ENCODE measurements around the gene PIEZO1. TPM values are rescaled to one million over a fixed set of nuclear protein-coding genes. Genes with fewer than 3 reads are reported as not detected.

PIEZO1 gene
- polyA plus RNA-seq, 1 experiment: 139 TPM

DNA sequence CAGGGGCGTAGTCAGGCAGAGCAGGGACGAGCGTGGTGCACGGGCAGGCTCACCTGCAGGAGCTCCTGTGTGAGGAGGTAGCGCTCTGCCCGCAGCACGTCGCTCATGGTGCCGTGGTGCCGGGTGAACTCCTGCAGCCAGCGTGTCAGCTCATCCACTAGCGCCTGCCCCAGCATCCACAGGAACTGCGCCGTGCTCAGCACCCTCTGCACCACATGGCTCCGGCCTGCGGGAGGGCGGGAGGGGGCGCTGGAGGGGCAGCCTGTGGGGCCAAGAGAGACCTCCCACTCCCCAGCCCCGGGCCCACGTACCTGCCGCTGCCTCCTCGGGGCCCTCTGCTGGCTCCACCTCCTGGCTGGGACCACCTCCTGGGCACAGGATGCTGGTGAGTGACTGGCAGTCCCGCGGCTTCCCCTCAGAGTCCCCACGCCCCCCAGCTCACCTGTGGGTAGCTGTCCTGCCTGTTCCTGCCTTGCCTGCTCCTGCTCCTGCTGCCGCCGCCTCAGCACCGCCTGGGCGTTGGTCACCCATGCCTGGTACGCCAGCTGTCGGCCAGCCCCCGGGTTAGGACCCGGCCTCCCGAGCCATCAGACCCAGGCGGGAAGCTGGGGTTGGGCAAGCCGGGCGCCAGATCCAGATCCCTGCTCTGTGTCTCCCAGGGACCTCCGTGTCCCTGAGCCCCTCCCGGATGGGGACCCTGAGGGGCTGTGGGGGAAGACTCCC is 62.1 kb downstream of the PIEZO1 start:
- TF ChIP-seq, protein P1, sequence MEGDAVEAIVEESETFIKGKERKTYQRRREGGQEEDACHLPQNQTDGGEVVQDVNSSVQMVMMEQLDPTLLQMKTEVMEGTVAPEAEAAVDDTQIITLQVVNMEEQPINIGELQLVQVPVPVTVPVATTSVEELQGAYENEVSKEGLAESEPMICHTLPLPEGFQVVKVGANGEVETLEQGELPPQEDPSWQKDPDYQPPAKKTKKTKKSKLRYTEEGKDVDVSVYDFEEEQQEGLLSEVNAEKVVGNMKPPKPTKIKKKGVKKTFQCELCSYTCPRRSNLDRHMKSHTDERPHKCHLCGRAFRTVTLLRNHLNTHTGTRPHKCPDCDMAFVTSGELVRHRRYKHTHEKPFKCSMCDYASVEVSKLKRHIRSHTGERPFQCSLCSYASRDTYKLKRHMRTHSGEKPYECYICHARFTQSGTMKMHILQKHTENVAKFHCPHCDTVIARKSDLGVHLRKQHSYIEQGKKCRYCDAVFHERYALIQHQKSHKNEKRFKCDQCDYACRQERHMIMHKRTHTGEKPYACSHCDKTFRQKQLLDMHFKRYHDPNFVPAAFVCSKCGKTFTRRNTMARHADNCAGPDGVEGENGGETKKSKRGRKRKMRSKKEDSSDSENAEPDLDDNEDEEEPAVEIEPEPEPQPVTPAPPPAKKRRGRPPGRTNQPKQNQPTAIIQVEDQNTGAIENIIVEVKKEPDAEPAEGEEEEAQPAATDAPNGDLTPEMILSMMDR (IDR thresholded peaks at IDR 0.05; ENCODE audit: insufficient read depth, low read depth, low read length): no peak
- CTCF ChIA-PET: interaction anchor here (0.7 kb wide), 1 partner anchor 14 kb away, joined by 3 read pairs; no protein-coding TSS in a partner anchor
- POLR2A ChIA-PET: no interaction called here
- H3K27me3 ChIP-seq (ENCODE audit: control insufficient read depth, insufficient read depth, low read length): no peaks in the 10 kb centered on the region
- peaks cover 78% of the 10 kb centered on the region for H3K36me3 ChIP-seq (ENCODE audit: control insufficient read depth, insufficient read depth, low read length)
- no peak overlapping the region for H3K4me3 ChIP-seq (ENCODE audit: low read depth, low read length)
- no peak for DNase-seq (ENCODE audit: low read depth)

DNA sequence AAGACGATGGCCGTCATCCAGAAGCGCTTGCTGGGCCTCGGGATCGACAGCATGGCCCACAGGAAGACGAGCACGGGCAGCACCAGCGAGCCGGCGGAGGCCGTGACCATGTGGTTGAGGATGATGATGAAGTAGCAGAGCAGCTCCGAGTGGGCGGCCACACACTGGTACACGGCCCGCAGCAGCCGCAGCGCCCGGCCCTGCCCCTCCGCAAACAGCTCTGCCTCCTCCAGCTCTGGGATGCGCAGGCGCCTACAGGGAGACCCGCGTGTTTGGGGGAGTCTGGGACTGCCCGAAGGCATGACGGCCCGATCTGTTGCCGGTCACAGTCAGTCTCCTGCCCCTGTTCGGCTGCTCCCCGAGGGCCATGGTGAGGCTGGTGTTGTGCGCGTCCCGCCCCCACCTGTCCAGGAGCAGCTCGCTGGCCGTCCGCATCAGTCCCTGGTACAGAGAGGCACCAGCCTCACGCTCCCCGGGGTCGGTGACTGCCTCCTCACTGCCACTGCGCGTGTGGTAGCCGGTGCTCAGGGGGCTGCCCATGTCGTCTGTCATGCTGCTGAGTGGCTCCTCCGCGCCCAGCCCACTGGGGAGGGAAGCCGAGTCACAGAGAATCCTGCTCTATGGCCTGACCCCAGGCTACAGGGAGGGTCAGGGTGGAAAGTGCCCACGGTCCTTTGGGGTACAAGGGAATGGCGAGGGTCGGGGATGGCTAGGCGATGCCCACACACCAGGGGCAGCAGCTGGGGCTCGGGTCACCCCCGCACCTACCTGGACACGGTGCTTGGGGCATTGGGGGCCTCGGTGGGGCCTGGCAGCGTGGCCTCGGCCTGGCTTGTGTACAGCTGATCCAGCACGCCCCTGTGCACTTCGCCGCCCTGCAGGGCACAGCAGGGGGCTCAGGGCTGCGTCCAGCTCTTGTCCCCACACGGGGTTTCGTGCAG is 62.9 kb downstream of the PIEZO1 start:
- Histone ChIP-seq H3K27me3 (ENCODE audit: control insufficient read depth, insufficient read depth, low read length) (no peaks in the 10 kb centered on the region), H3K4me3 (ENCODE audit: low read depth, low read length) (no peak overlapping the region), H3K36me3 (ENCODE audit: control insufficient read depth, insufficient read depth, low read length) (peaks cover 72% of the 10 kb centered on the region)
- no peak for DNase-seq (ENCODE audit: low read depth)
- ChIA-PET CTCF (interaction anchor here (0.7 to 1.2 kb wide), 2 partner anchors 15 kb away, joined by 3 to 6 read pairs; no protein-coding TSS in a partner anchor), POLR2A (no interaction called here)
- TF ChIP-seq, protein P1 (IDR thresholded peaks at IDR 0.05; ENCODE audit: insufficient read depth, low read depth, low read length): no peak

DNA sequence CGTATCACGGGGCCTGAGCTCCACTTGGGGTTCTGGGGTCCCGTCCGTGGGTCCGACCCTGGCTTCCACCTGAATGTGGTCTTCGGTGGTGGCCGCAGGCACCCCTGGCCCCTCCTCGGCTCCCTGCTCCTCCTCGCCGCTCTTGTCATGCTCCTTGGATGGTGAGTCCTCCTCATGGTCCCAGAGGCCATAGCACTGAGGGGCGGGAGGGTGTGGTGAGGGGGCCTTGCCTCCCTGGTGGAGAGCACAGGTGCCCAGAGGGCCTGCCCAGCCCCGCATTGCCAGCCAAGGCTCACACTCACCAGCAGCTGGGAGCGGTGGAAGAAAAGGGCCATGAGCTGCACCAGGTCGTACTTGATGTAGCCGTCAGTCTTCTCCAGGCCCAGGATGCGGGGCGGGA is 63.8 kb downstream of the PIEZO1 start:
- TF ChIP-seq, protein P1 (IDR thresholded peaks at IDR 0.05; ENCODE audit: insufficient read depth, low read depth, low read length): no peak
- Histone ChIP-seq H3K4me3 (ENCODE audit: low read depth, low read length) (no peak overlapping the region), H3K36me3 (ENCODE audit: control insufficient read depth, insufficient read depth, low read length) (peaks cover 73% of the 10 kb centered on the region), H3K27me3 (ENCODE audit: control insufficient read depth, insufficient read depth, low read length) (no peaks in the 10 kb centered on the region)
- ChIA-PET CTCF (interaction anchor here (1.2 to 3.6 kb wide), 3 partner anchors 16 to 22 kb away, joined by 4 to 14 read pairs (median 6); no protein-coding TSS in a partner anchor), POLR2A (no interaction called here)
- DNase-seq (ENCODE audit: low read depth): no peak

DNA sequence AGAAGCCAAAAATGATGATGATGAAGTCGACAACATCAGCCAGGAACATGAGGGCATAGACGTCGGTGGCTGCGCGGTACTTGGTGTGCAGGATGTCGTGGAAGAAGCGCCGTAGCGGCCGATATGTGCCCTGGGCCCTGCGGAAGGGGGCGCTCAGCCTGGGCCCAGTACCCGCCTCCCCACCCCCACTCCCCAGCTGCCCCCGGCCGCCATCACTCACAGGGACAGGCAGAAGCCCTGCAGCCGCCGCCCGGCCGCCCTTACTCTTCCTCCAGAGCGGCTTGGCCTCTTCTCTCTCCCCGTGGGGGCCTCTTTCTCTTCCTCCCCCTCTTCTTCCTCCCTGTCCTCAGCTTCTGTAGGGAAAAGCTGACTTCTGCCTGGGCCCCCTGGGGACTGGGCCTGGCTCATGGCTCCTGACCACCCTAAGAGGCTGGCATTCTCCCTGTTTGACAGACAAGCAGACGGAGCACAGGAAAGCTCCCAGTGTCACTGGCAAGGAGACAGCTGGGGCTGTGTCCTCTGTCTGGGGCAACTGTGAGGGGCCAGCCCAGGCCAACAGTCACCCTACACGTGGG is 64.5 kb downstream of the PIEZO1 start:
- CTCF ChIA-PET: interaction anchor here (1.3 to 3.6 kb wide), 2 partner anchors 17 to 22 kb away, joined by 4 to 14 read pairs; no protein-coding TSS in a partner anchor
- TF ChIP-seq, protein P1 (IDR thresholded peaks at IDR 0.05; ENCODE audit: insufficient read depth, low read depth, low read length): no peak

More for the DNA sequence above, 64.5 kb downstream of the PIEZO1 start:
- POLR2A ChIA-PET: no interaction called here
- Histone ChIP-seq H3K36me3 (ENCODE audit: control insufficient read depth, insufficient read depth, low read length) (peaks cover 72% of the 10 kb centered on the region), H3K4me3 (ENCODE audit: low read depth, low read length) (no peak overlapping the region), H3K27me3 (ENCODE audit: control insufficient read depth, insufficient read depth, low read length) (no peaks in the 10 kb centered on the region)
- no peak for DNase-seq (ENCODE audit: low read depth)

All from BJ (cell line).